HG03039 (cell line): ENCODE data around the gene AHRR.

Experiments used
- ATAC-seq: cut with Tn5 transposase; IDR thresholded peaks from one replicate; pipeline ENCODE4 v1.9.1; 2021; ENCODE audit warnings: mild to moderate bottlenecking, moderate library complexity; ENCODE audit not compliant: unreplicated experiment

AHRR gene

GRCh38 chr5:318931-319601, 2.4 kb upstream of the AHRR start:
- ATAC-seq = no peak

DNA sequence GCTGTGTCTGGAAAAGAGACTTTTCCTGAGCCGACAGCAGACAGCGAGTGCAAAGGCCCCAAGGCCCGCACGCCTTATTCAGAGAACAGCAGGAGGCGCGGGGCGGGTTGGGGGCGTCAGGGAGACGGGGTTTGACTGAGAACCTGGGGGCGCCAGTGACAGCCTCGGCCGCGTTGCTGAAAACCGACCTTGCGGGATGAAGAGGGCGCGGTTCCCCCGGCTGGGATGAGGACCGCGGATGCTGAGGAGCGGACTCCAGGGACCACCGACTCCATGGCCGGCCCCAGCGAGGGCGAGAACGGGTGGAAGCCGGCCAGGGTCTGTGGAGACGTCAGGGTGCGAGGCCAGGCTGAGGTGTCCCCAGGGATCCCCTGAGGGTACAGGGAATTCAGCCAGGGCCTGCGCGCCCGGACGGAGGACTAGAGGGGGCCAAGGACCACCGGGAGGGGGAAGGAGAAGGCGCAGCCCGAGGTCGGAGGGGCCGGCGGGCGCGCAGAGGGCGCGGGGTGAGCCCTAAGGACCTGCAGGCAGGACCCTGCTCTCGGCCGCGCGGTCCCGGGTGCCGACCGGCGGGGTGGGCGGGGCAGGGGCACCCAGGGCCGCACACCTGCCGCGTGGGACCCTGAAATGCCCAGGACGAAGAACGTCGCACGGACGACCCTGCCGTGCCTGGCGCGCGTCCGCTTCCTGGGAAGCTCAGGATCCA, 837 bp upstream of the AHRR start:
- no peak for ATAC-seq

- no peak for ATAC-seq
Measured at GRCh38 chr5:321726-322251, 275 bp downstream of the AHRR start.

DNA sequence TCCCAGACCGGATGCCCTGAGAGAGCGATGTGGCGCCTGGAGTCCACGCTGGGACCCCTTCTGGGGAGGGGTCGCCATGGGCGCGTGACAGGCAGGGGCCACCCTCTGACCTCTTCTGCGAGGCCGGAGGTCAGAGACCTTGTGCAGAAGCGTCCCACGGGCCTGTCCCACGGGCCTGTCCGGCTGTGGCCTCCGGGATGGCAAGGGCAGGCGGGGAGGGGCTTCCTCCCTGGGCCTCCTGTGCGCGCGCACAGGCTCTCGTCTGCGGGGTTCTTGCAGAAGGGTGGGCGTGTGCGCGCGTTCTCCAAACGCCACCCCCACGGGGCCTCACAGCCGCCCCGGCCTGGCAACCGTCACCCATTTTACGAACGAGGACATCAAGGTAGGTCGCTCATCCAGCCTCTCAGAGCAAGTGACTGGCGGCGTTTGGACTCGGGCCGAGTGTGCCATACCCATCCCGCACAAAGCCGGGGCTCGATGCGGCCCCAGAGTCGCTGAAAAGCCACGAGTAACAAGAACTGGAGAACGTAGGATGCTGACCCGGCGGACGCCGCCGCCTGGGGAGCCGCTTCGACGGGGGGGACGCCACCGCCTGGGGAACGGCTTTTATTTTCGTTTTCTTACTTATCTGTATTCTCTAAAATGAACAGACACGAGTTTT, 897 bp downstream of the AHRR start:
- ATAC-seq = no peak

GRCh38 chr5:322942-323879, 1.7 kb downstream of the AHRR start:
- no peak for ATAC-seq

GRCh38 chr5:324736-325612, 3.5 kb downstream of the AHRR start:
- no peak for ATAC-seq

DNA sequence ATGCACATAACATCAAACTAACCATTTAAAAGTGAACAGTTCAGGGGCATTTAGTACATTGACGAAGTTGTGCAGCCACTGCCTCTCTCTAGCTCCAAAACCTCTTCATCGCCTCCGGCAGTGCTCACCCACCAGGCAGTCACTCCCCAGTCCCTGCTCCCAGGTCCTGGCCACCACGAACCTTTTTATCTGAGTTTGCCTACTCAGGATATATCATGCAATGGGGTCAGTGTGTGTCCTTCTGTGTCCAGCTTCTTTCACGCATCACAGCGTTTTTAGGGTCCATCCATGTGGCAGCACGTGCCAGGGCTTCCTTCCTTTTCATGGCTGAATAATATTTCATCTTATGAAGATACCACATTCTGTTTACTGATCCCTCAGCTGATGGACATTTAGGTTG, 4.6 kb downstream of the AHRR start:
- no peak for ATAC-seq

DNA sequence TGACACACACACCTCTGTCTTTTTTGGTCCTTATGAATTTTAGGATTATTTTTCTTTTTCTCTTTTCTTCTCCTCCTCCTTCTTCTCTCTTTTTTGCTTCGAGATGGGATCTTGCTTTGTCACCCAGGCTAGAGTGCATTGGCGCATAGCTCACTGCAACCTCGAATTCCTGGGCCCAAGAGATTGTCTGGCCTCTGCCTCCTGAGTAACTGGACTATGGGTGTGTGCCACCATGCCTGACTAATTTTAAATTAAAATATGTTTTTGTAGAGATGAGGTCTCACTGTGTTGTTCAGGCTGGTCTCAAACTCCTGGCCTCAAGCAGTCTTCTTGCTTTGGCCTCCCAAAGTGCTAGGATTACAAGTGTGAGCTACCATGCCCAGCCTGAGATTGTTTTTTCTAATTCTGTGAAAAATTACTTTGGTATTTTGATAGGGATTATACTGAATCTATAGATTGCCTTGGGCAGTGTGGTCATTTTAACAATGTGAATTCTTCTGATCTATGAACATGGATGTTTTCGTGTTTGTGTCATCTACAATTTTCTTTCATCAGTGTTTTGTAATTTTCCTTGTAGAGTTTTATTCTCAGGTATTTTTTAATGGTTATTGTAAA, 7.7 kb downstream of the AHRR start:
- no peak for ATAC-seq

- ATAC-seq = no peak
Measured at GRCh38 chr5:329768-330167, 8.3 kb downstream of the AHRR start.

GRCh38 chr5:332843-333242, 11.3 kb downstream of the AHRR start:
- no peak for ATAC-seq

- ATAC-seq = no peak
Measured at GRCh38 chr5:333945-334344, 12.4 kb downstream of the AHRR start.

DNA sequence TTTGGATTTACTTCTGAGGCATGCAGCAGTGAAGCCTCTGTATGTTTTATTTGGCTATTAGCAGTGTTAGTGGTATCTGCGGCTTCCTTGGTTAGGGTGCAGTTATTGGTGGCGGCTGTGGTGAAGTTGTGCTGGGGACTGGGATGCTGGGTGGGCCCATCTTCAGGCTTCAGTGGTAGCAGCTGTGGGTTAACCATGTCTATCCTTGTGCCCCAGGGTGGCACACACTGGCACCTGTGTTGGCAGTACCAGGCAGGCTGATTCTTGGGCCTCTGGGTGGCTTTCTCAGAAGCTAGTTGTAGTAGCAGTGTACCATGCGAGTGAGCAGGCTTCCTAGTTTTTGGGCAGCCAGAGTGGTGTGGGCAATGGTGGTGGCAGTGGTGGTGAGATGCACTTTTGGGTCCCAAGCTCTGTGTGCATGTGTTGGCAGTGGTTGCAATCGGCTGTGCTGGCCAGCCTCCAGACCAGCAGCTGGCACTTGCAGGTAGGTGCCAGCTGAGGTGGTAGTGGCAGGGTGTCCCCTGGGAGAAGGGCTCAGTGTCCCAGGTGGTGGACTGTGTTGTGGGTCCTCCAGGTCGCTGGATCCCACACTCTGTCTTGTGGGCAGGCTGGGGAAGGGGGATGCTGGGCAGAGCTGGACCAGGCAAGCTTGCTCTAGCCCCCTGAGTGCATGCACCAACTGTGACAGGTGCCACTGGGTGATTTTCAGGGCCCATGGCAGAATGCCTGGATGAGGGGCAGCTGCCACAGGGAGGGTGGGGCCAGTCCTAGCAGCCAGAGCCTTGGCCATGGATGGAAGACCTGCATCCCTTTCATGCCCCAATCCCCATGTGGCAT, 13.6 kb downstream of the AHRR start:
- ATAC-seq = no peak

GRCh38 chr5:335740-336038, 14.2 kb downstream of the AHRR start:
- no peak for ATAC-seq

GRCh38 chr5:337563-338130, 16.1 kb downstream of the AHRR start:
- ATAC-seq = no peak

GRCh38 chr5:342501-343460, 21.3 kb downstream of the AHRR start:
- ATAC-seq = no peak

DNA sequence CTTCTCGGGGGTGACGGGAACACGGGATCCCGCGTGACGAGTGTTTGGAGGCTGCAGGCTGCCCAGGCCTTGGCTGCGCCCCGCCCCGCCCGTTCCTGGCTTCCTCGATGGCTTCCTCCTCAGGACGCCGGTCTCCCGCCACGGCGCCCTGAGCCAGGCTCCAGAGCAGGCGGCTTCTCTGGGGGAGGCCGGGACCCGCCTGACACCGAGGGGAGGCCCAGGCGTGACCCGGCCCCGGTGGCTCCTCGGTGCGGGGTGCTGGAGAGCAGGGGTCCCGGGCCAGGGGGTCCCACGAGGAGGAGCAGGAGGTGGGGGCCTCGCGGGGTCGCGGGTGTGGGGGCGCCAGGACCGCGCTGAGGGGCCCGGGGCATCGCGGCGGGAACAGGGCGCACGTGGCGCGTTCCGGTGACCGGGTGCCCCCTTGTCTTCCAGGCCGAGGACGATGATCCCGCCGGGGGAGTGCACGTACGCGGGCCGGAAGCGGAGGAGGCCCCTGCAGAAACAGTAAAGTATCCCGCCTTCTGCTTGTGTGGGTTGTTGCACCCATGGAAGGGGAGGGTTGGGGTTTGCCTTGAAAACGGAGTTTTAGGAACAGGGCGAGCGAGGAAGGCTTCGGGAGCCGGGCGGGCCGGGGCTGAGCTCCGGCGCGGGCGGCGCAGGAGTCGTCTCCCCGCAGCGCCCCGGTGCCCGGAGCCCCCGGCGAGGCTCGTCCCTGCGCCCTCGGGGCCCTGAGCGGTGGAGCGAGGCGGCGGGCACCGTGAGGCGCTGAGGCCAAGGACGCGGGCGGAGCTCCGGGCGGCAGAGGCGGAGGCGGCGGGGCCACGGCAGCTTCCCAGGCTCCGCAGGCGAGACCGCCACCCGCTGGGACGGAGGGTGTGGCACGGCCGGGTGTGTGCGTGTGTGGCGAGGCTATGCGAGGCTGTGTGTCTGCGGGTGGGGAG, 22.2 kb downstream of the AHRR start:
- ATAC-seq = peak; percentile 45
